Aorta (tissue), 5 donors: ENCODE results near the gene TSPEAR. TPM values are rescaled to one million over a fixed set of nuclear protein-coding genes. Genes with fewer than 3 reads are reported as not detected.

Experiments used
- ATAC-seq: fragments of 200-7000 bp; cut with Tn5 transposase; one replicate; pipeline ENCODE4 v1.9.1; 2022; ENCODE audit warnings: moderate library complexity; ENCODE audit not compliant: low FRiP score
- DNase-seq, 2 donors: peaks; one replicate each; pipeline ENCODE4 v3.0.0-alpha.2; 2020
- H3K27ac ChIP-seq, 2 donors: one replicate each; pipeline ENCODE4 v1.5.1; 2013; ENCODE audit warnings: low read length in 2 of 2, mild to moderate bottlenecking in 2 of 2, moderate library complexity in 2 of 2, control low read depth in 1 of 2, inconsistent platforms in 1 of 2, low read depth in 1 of 2
- H3K27me3 ChIP-seq, 2 donors: one replicate each; pipeline ENCODE4 v1.6.1; 2013; ENCODE audit warnings: control low read depth in 1 of 2, low read length in 1 of 2, mild to moderate bottlenecking in 1 of 2, moderate library complexity in 1 of 2; ENCODE audit not compliant: insufficient read depth in 2 of 2, control insufficient read depth in 1 of 2
- H3K36me3 ChIP-seq, 2 donors: one replicate each; pipeline ENCODE4 v1.6.1; 2013; ENCODE audit warnings: control low read depth in 1 of 2, low read length in 1 of 2, mild to moderate bottlenecking in 1 of 2; ENCODE audit not compliant: insufficient read depth in 2 of 2, control insufficient read depth in 1 of 2
- H3K4me1 ChIP-seq, 2 donors: one replicate each; pipeline ENCODE4 v1.6.1; 2013; ENCODE audit warnings: low read length in 2 of 2, control low read depth in 1 of 2, mild to moderate bottlenecking in 1 of 2, moderate library complexity in 1 of 2; ENCODE audit not compliant: insufficient read depth in 2 of 2, control insufficient read depth in 1 of 2
- H3K4me3 ChIP-seq, 2 donors: one replicate each; pipeline ENCODE4 v1.5.1; 2013; ENCODE audit warnings: low read length in 2 of 2, control low read depth in 1 of 2, mild to moderate bottlenecking in 1 of 2
- H3K9me3 ChIP-seq: one replicate; pipeline ENCODE4 v1.6.1; 2013; ENCODE audit warnings: mild to moderate bottlenecking, low read length; ENCODE audit not compliant: control insufficient read depth
- WGBS, 2 donors: extraction: QIAGEN DNeasy Blood & Tissue Kit; methylation state at CpG; one replicate each; pipeline ENCODE4 v1.1.7; 2013; 5-methylcytosine and 5-hydroxymethylcytosine counted together
- intact Hi-C, 2 donors: fragments of 100-400 bp; cut with DNase I; formaldehyde crosslinking; loops; one replicate each; pipeline versions ENCODE4 v1.14.2 to v1.15.0; 2022
- polyA plus RNA-seq, 2 donors: library from polyadenylated mRNA; stranded (reverse); fragments of 200-250 nt; gene quantifications; one replicate each; pipeline ENCODE4 v1.2.3, GENCODE V29; 2013
- total RNA-seq, 2 donors: library from RNA; stranded (reverse); fragmentation: NEBNext Ultra II Directional; extraction: Animal tissue kit (Norgen Biotek cat#: 25700); gene quantifications; one replicate each; pipeline ENCODE4 v1.2.1, GENCODE V29; 2021
- donor health status: healthy with polysubstance abuse.
- donor health status: Bipolar disorder and iron deficiency.
- donor health status: DM: no; HTN: no; CAD: no.
- donor health status: DM: no; HTN: no; CAD: no.
- donor health status: DM: yes; HTN: yes; CAD: no.

Gene TSPEAR
- total and polyA plus RNA-seq, 4 donors: not detected

- no peaks in the 10 kb centered on the region for H3K9me3 ChIP-seq
- no peaks in the 10 kb centered on the region for H3K4me1 ChIP-seq
- ATAC-seq: no peak
- WGBS, 2 donors: 92 to 93% methylated on average over 25 of the region's 25 CpGs
- H3K36me3 ChIP-seq: no peaks in the 10 kb centered on the region
- intact Hi-C loops: no loop called here
- no peak overlapping the region for H3K4me3 ChIP-seq
- H3K27ac ChIP-seq: no peak overlapping the region
- no peaks in the 10 kb centered on the region for H3K27me3 ChIP-seq
- peak; percentile 39 to 71 for DNase-seq
Observed at GRCh38 chr21:44462086-44462833, 249.1 kb downstream of the TSPEAR start.

- DNase-seq (peak in 1 of 2 donors; percentile 70), ATAC-seq (no peak)
- no peaks in the 10 kb centered on the region for H3K36me3 ChIP-seq
- H3K27me3 ChIP-seq: no peaks in the 10 kb centered on the region
- no peak overlapping the region for H3K4me3 ChIP-seq
- H3K27ac ChIP-seq: no peak overlapping the region
- intact Hi-C loops: no loop called here
- 74 to 78% methylated on average over 15 of the region's 15 CpGs for WGBS, 2 donors
- no peaks in the 10 kb centered on the region for H3K4me1 ChIP-seq
- no peaks in the 10 kb centered on the region for H3K9me3 ChIP-seq
Observed at GRCh38 chr21:44461464-44462001, 249.8 kb downstream of the TSPEAR start.

- H3K4me3 ChIP-seq: no peak overlapping the region
- intact Hi-C loops: no loop called here
- H3K36me3 ChIP-seq: no peaks in the 10 kb centered on the region
- no peaks in the 10 kb centered on the region for H3K9me3 ChIP-seq
- H3K27ac ChIP-seq: no peak overlapping the region
- ATAC-seq: peak; percentile 16
- no peaks in the 10 kb centered on the region for H3K4me1 ChIP-seq
- 98% methylated on average over 7 to 8 of the region's 8 CpGs for WGBS, 2 donors
- peak in 1 of 2 donors; percentile 70 for DNase-seq
- H3K27me3 ChIP-seq: no peaks in the 10 kb centered on the region
Observed at GRCh38 chr21:44461005-44461404, 250.4 kb downstream of the TSPEAR start.

- DNase-seq (peak in 1 of 2 donors; percentile 8), ATAC-seq (no peak)
- intact Hi-C loops: no loop called here
- Histone ChIP-seq H3K4me1 (no peaks in the 10 kb centered on the region), H3K4me3 (no peak overlapping the region), H3K27me3 (no peaks in the 10 kb centered on the region), H3K36me3 (no peaks in the 10 kb centered on the region), H3K27ac (no peak overlapping the region), H3K9me3 (no peaks in the 10 kb centered on the region)
- WGBS, 2 donors: 94 to 95% methylated on average over 8 of the region's 8 CpGs
Observed at GRCh38 chr21:44460441-44460755, 251.0 kb downstream of the TSPEAR start.

- DNase-seq (peak in 1 of 2 donors; percentile 55), ATAC-seq (no peak)
- H3K4me3 ChIP-seq: no peak overlapping the region
- 84 to 90% methylated on average over 14 of the region's 14 CpGs for WGBS, 2 donors
- H3K9me3 ChIP-seq: no peaks in the 10 kb centered on the region
- H3K27ac ChIP-seq: no peak overlapping the region
- H3K36me3 ChIP-seq: no peaks in the 10 kb centered on the region
- no peaks in the 10 kb centered on the region for H3K4me1 ChIP-seq
- H3K27me3 ChIP-seq: no peaks in the 10 kb centered on the region
- intact Hi-C loops: loop anchor here in 1 of 2 donors (5.0 kb wide), 1 partner anchor 118 kb away; no protein-coding TSS in a partner anchor
Observed at GRCh38 chr21:44459712-44460440, 251.5 kb downstream of the TSPEAR start.

- ATAC-seq (no peak), DNase-seq (peak in 1 of 2 donors; percentile 71)
- no peak overlapping the region for H3K4me3 ChIP-seq
- no peaks in the 10 kb centered on the region for H3K27me3 ChIP-seq
- no peaks in the 10 kb centered on the region for H3K9me3 ChIP-seq
- intact Hi-C loops: loop anchor here in 1 of 2 donors (5.0 kb wide), 1 partner anchor 117 kb away; no protein-coding TSS in a partner anchor
- WGBS, 2 donors: 93 to 95% methylated on average over 18 to 19 of the region's 19 CpGs
- H3K4me1 ChIP-seq: no peaks in the 10 kb centered on the region
- no peak overlapping the region for H3K27ac ChIP-seq
- no peaks in the 10 kb centered on the region for H3K36me3 ChIP-seq
Observed at GRCh38 chr21:44458971-44459711, 252.2 kb downstream of the TSPEAR start.

- intact Hi-C loops: loop anchor here in 1 of 2 donors (5.0 kb wide), 1 partner anchor 115 kb away; no protein-coding TSS in a partner anchor
- Histone ChIP-seq H3K27me3 (no peaks in the 10 kb centered on the region), H3K27ac (no peak overlapping the region), H3K4me1 (no peaks in the 10 kb centered on the region), H3K9me3 (no peaks in the 10 kb centered on the region), H3K4me3 (no peak overlapping the region), H3K36me3 (no peaks in the 10 kb centered on the region)
- DNase-seq (peak in 1 of 2 donors; percentile 73), ATAC-seq (no peak)
- WGBS, 2 donors: 96 to 98% methylated on average over 44 of the region's 44 CpGs
Observed at GRCh38 chr21:44456915-44457736, 254.2 kb downstream of the TSPEAR start.
